ENCODE results near the gene TSPAN11. TPM values are rescaled to one million over a fixed set of nuclear protein-coding genes. Genes with fewer than 3 reads are reported as not detected.

Gene TSPAN11
- total RNA-seq, 1 donor from 2014 or later = not detected

DNA sequence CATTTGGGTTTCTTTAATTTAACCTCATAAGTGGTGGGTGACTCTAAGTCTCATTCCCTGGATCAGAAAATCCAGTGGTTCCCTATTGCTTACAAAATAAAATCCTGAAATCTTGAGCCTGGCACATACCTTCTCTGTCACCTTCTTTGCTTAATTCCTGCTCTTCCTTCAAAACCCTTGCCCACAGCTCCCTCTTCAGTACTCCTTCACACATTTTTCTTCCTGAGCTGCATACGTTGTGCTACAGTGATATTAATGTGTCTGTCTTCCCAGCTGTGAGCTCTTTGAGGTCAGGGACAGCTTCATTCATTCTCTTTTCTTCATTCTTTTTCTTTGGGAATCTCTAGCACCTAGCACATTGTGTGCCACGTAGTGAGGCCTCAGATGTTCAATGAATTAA lies 9.5 kb downstream of the TSPAN11 start:
- DNase-seq (ENCODE audit: low read depth) (no peak), FAIRE-seq (no peak)
- Histone ChIP-seq H3K4me3 (ENCODE audit: low read depth, low read length) (no peak overlapping the region), H3K27me3 (ENCODE audit: control insufficient read depth, insufficient read depth, low read length) (peaks cover 2% of the 10 kb centered on the region), H3K36me3 (ENCODE audit: control insufficient read depth, insufficient read depth, low read length) (no peaks in the 10 kb centered on the region)
- no peak for TF ChIP-seq CTCF (IDR thresholded peaks at IDR 0.05; ENCODE audit: insufficient read depth, low read length, severe bottlenecking)

GRCh38 chr12:30939234-30939633 lies 12.7 kb downstream of the TSPAN11 start:
- TF ChIP-seq CTCF (IDR thresholded peaks at IDR 0.05; ENCODE audit: insufficient read depth, low read length, severe bottlenecking) = no peak
- Histone ChIP-seq H3K4me3 (ENCODE audit: low read depth, low read length) (no peak overlapping the region), H3K36me3 (ENCODE audit: control insufficient read depth, insufficient read depth, low read length) (no peaks in the 10 kb centered on the region), H3K27me3 (ENCODE audit: control insufficient read depth, insufficient read depth, low read length) (peaks cover 2% of the 10 kb centered on the region)
- FAIRE-seq (no peak), DNase-seq (ENCODE audit: low read depth) (no peak)

GRCh38 chr12:30942486-30942885 lies 15.9 kb downstream of the TSPAN11 start:
- TF ChIP-seq CTCF (IDR thresholded peaks at IDR 0.05; ENCODE audit: insufficient read depth, low read length, severe bottlenecking) = no peak
- Histone ChIP-seq H3K36me3 (ENCODE audit: control insufficient read depth, insufficient read depth, low read length) (no peaks in the 10 kb centered on the region), H3K4me3 (ENCODE audit: low read depth, low read length) (no peak overlapping the region), H3K27me3 (ENCODE audit: control insufficient read depth, insufficient read depth, low read length) (peaks cover 2% of the 10 kb centered on the region)
- FAIRE-seq = no peak
- DNase-seq (ENCODE audit: low read depth) = no peak

DNA sequence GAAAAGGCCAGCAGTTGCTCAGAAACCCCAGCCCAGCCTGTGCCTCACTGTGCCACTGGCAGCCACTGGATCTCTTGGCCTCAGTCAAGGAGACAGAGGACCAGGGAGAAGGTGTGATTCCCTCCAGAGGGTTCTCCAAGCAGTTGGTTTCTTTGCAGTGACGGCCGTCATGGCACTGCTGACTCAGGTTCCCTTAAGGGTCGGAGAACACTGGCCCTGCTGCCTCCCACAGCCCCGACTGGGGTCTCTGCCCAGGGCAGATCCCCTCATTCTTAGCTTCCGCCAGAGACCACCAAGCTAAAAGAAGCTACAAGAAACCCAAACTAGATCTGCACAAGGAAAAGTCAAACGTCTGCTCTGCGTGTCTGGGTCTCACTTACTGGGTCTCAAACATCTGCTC lies 16.4 kb downstream of the TSPAN11 start:
- Histone ChIP-seq H3K36me3 (ENCODE audit: control insufficient read depth, insufficient read depth, low read length) (no peaks in the 10 kb centered on the region), H3K27me3 (ENCODE audit: control insufficient read depth, insufficient read depth, low read length) (peaks cover 2% of the 10 kb centered on the region), H3K4me3 (ENCODE audit: low read depth, low read length) (no peak overlapping the region)
- no peak for TF ChIP-seq CTCF (IDR thresholded peaks at IDR 0.05; ENCODE audit: insufficient read depth, low read length, severe bottlenecking)
- FAIRE-seq (no peak), DNase-seq (ENCODE audit: low read depth) (no peak)

DNA sequence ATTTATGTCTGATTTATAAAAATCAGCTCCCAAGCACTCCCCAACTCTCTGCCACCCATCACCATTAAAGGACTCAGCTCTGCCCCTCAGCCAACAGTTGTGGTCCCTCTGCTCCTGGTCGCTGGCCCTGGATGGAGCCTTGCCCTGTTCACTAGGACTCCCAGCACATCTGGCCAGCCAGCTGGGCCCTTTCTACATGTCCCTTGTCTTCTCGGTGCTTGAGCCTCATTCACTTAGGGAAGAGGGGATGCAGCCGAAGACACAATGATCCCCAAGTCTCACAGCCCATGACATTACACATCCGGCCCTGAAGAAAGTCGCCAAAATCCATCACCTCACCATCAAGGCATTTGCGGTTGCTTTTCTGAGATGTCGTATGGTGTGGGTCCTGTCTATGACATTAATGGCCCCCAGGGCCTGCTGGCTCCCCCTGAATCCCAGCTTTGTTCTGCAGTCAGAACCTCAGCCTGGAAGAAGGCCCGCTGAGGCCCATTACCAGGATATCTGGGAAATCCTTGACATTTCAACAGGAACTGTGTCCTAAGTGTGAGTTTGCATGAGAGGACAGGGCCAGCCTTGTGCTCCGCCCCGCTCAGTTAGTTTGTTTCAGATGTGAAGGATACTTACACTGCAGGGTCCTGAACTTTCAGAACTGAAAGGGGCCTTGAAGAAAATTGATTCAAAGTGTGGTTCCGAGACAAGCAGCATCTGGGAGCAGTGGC lies 19.1 kb downstream of the TSPAN11 start:
- no peak overlapping the region for H3K4me3 ChIP-seq (ENCODE audit: low read depth, low read length)
- peaks cover 2% of the 10 kb centered on the region for H3K27me3 ChIP-seq (ENCODE audit: control insufficient read depth, insufficient read depth, low read length)
- FAIRE-seq (no peak), DNase-seq (ENCODE audit: low read depth) (no peak)
- no peaks in the 10 kb centered on the region for H3K36me3 ChIP-seq (ENCODE audit: control insufficient read depth, insufficient read depth, low read length)
- no peak for TF ChIP-seq CTCF (IDR thresholded peaks at IDR 0.05; ENCODE audit: insufficient read depth, low read length, severe bottlenecking)

- no peaks in the 10 kb centered on the region for H3K36me3 ChIP-seq (ENCODE audit: control insufficient read depth, insufficient read depth, low read length)
- FAIRE-seq = no peak
- peaks cover 2% of the 10 kb centered on the region for H3K27me3 ChIP-seq (ENCODE audit: control insufficient read depth, insufficient read depth, low read length)
- TF ChIP-seq CTCF (IDR thresholded peaks at IDR 0.05; ENCODE audit: insufficient read depth, low read length, severe bottlenecking) = no peak
- H3K4me3 ChIP-seq (ENCODE audit: low read depth, low read length) = no peak overlapping the region
- DNase-seq (ENCODE audit: low read depth) = no peak
Measured at GRCh38 chr12:30952015-30952414, 25.5 kb downstream of the TSPAN11 start.
